Activated CD4-positive, alpha-beta T cell treated with anti-CD3 and anti-CD28 coated beads, Interleukin-2, amount 50 U/mL, for 48 hours (primary cell): Measurements from ENCODE around the gene CNTNAP2.

Experiments used
- DNase-seq, 2 experiments: peaks; one replicate each; pipeline ENCODE4 v3.0.0-alpha.2; 2020

CNTNAP2 gene

GRCh38 chr7:147171013-147171391 is 1054.4 kb downstream of the CNTNAP2 start:
- no peak for DNase-seq

DNA sequence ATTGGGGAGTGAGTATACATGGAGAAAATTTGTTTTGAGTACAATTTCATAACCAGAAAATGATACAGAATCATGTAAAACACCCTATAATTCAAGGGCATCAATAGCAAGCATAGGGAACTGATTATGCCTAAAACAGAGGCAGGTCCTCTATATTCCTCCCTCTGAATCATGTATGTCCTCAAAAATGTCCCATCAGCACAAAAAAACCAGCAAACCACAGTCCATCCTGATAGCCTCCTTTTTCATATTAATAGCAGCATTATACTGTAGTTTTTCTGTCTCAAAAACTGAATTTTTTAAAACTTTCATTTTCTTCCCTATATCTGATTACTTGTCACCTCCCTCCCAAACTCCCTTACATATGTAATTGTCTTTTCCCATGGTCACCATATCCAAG is 1057.3 kb downstream of the CNTNAP2 start:
- DNase-seq, result no peak

- no peak for DNase-seq
Observed at GRCh38 chr7:147182874-147183273, 1066.3 kb downstream of the CNTNAP2 start.

DNA sequence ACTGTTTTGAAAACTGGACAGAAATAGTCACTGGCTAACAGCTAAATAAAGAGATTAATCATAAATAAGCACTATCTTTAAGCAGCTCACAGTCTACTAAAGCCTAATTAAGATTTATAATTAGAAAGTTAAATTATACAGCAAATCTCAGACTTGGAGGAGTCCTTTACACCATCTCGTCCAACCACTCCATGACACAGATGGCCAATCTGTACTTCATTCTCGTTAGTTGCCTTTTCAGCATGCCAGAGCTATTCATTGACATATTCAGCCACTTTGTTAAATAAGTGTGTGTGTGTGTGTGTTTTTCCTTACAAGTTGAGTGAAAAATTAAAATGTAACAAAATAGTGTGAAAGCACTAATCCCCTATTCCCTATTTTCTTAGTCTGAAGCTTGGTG is 1066.7 kb downstream of the CNTNAP2 start:
- no peak for DNase-seq

- no peak for DNase-seq
Observed at GRCh38 chr7:147188467-147188866, 1071.9 kb downstream of the CNTNAP2 start.

- DNase-seq, result no peak
Observed at GRCh38 chr7:147193476-147193875, 1076.9 kb downstream of the CNTNAP2 start.

DNA sequence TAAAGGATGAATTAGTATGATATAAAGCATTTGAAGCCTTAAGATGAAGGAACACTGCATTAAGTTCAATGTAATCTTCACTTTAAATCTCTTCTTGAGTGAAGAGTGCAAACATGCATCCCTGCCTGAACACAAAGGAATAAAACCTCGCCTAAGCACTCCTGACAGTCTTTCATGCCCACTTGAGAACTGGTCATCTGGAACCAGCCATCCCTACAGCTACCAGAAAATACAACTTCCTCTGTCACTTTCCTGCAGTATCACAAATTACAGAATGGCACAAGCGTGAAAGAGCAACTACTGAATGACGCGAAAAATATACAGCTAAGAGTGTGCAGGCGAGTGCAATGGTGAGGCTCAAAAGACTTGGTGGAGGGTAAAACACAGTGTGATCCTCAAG is 1079.9 kb downstream of the CNTNAP2 start:
- no peak for DNase-seq

GRCh38 chr7:147197006-147197405 is 1080.4 kb downstream of the CNTNAP2 start:
- no peak for DNase-seq

DNA sequence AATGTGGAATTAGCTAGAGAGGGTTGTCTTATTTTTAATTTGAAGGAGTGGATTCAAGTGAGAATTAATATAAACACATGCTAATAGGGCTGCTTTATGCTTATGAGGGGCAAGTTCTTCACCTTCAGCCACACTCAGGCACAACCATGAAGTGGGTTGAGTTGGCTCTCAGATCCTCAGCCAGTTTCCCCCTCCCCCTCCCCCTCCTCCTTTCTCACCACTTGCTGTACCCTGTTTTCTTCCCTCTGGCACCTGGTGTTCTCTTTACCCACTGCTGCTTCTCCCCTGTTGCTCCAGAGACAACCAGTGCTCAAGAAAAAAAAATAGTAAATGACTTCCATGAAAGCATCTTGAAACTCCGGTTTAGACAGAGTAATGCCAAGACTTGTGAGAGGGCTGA is 1083.3 kb downstream of the CNTNAP2 start:
- DNase-seq, result no peak

GRCh38 chr7:147207988-147208387 is 1091.4 kb downstream of the CNTNAP2 start:
- DNase-seq, result no peak

GRCh38 chr7:147231275-147231674 is 1114.7 kb downstream of the CNTNAP2 start:
- no peak for DNase-seq

DNA sequence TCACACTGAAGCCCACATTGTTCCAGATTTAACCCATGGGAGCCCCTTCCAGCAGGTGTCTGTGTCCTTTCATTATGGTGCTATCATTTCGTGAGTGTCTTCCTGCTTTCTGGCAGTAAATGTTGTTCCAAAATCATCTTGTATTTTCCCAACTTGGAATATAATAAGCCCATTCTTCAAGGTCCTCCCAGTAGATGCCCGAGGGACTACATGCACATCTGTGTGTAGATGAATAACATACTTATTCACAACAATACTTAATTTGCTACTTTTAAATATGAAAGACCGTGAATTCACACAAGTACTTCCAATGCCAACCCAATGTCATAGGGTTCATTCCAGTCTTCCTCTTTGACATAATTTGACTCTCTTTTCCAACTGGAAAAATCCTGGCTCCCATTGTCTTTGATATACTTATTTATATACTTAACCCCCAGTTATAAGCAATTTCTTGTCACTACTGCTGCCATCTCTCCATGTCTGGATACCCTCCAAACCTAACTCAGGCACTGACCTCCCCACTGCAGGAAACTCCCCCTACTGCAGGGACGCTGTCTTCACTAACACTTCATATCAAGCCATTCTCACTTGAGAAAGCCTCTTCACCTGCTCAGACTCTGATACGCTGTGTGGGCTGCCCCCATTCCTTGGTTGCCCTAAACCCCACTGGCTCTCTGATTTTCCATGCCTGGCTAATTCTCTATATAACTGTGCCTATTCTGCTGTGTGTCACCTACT is 1119.2 kb downstream of the CNTNAP2 start:
- DNase-seq, result no peak

DNA sequence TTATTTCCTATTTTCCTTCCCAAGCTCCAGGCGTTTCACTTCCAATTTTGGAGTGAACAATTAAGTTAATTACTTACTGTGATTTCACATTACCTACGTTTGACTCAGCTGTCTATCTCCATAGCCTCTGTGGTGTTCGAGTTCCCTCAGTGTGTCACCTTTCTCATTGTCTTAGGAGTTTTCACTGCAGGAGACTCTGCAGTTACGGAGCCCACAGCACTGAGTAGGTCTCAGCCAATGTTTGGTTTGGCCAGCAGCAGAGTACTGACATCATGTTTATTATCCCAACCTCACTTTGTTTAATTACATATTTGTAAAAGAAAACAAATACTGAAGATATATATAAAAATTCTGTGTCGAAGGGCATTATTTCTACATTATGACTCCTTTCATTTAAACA is 1123.9 kb downstream of the CNTNAP2 start:
- DNase-seq, result no peak

DNA sequence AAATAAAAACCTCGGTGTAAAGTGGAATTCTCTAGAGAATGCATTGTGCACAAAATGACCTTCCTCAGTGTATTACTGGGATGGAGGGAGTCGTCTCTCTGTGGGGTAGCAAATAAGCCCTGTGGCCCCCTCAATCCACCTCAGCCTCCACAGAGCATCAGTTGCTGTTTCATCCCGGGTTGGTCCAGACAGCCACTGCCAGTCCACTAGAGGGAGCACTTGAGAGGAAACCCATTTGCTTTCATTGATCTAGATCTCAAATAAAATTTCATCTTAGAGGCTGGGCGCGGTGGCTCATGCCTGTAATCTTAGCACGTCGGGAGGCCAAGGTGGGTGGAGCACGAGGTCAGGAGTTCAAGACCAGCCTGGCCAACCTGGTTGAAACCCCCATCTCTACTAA is 1128.7 kb downstream of the CNTNAP2 start:
- peak; percentile 12 to 26 for DNase-seq

DNA sequence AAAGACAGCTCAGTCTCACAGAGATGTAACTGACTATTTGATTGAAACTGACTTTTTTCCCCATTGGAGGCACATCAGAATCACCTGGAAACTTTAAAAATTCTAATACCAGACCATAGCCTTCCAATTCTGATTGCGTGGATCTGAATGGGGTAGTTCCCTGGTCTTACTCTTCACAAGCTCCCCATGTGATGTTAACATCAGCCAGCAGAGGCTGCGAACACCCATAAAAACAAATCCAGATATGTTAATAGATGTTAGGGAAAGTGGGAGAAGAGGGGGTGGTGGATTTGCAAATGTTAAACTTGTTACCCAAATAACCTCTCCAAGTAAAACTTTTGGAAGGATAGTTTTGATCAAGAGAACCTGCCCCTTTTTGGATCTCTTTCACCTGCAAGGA is 1133.4 kb downstream of the CNTNAP2 start:
- DNase-seq, result no peak

- no peak for DNase-seq
Observed at GRCh38 chr7:147251751-147252325, 1135.2 kb downstream of the CNTNAP2 start.

DNA sequence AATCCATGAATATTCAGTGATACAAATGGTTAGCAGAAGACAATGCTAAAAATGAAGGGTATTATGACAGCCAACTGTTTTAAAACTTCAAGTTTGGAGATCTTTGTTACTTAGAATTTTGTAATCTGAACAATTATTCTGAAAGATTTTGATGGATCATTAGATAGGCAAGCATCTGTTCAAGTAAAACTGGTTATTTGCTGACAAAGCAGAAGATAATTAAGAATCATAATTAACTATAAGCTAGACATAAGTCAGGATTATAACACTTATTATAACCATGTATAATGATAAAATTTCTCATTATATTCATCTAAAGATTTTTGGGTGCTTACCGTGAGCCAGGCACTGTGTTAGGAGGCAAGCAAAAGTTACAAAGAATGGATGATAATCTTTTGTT is 1145.1 kb downstream of the CNTNAP2 start:
- no peak for DNase-seq

GRCh38 chr7:147265528-147265927 is 1148.9 kb downstream of the CNTNAP2 start:
- DNase-seq, result no peak

- DNase-seq, result no peak
Observed at GRCh38 chr7:147276106-147276505, 1159.5 kb downstream of the CNTNAP2 start.

- DNase-seq, result no peak
Observed at GRCh38 chr7:147276783-147277370, 1160.3 kb downstream of the CNTNAP2 start.

- no peak for DNase-seq
Observed at GRCh38 chr7:147279514-147279913, 1162.9 kb downstream of the CNTNAP2 start.

DNA sequence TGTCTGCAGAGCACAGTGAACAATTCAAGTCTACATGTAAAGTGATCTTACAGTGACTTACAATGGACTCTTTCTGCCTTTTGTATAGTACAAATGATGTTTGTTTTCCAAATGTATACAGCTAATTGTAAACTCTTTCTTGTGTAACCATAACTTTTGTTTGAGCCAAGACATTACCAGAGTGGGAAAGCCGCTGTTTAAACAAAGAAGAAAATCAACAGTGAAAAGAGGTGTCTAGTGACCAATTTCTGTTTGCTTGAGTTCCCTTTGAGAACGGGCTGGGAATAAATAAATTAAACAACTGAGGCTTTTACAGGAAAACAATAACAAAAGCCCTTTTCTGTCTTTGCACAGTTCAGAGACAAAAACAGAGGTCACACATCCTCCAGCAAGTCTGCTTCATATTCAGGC is 1163.4 kb downstream of the CNTNAP2 start:
- no peak for DNase-seq

- no peak for DNase-seq
Observed at GRCh38 chr7:147282204-147282603, 1165.6 kb downstream of the CNTNAP2 start.

DNA sequence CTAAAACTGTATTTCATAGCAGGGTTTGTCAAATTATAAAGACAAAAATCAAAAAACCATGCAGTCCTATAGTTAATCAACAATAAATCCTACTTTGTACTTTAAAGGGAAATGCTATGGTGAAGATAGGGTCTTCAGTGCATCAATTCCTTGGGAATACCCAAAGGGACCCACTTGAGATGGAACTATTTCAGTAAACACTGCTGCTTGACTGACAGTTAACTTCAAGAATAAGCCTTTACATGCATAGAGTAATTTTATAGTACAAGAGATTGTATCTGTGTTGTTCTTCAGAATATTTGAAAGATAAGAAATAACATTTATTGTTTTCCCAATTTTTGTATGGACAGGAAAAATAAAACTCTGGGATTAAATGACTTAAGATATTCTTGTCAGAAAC is 1179.6 kb downstream of the CNTNAP2 start:
- no peak for DNase-seq

- DNase-seq, result no peak
Observed at GRCh38 chr7:147296986-147297385, 1180.4 kb downstream of the CNTNAP2 start.
